HG03095 (cell line): ENCODE measurements around the gene CXCL9.
"Not testable (repeated sequence)": the region's sequence is repeated elsewhere in the genome, so short reads cannot be mapped to it uniquely, and the experiment has no call there.

Experiments used
- ATAC-seq: cut with Tn5 transposase; IDR thresholded peaks from one replicate; pipeline ENCODE4 v1.9.1; 2021; ENCODE audit warnings: moderate library complexity; ENCODE audit not compliant: unreplicated experiment

The CXCL9 gene

GRCh38 chr4:76007089-76007862 is at the start of gene CXCL9:
CXCL9 (minus strand) TSS chr4:76007509; CDS start chr4:76007449, 60 bp downstream.
- ATAC-seq = no peak

GRCh38 chr4:76055421-76055820 is 48.1 kb upstream of the CXCL9 start:
- no peak for ATAC-seq

- ATAC-seq = peak; percentile 97
These were observed 47.7 kb upstream of the CXCL9 start for GRCh38 chr4:76055016-76055415.

GRCh38 chr4:76053730-76054129 is 46.4 kb upstream of the CXCL9 start:
- ATAC-seq = no peak

- ATAC-seq = not testable (repeated sequence)
These were observed 43.3 kb upstream of the CXCL9 start for GRCh38 chr4:76050560-76051050.

GRCh38 chr4:76049860-76050416 is 42.6 kb upstream of the CXCL9 start:
- not testable (repeated sequence) for ATAC-seq

- ATAC-seq = not testable (repeated sequence)
These were observed 37.4 kb upstream of the CXCL9 start for GRCh38 chr4:76044686-76045085.

- ATAC-seq = not testable (repeated sequence)
These were observed 36.0 kb upstream of the CXCL9 start for GRCh38 chr4:76043306-76043705.

- not testable (repeated sequence) for ATAC-seq
These were observed 35.1 kb upstream of the CXCL9 start for GRCh38 chr4:76042241-76042998.

GRCh38 chr4:76036855-76037254 is 29.5 kb upstream of the CXCL9 start:
- ATAC-seq = no peak

- ATAC-seq = no peak
These were observed 28.6 kb upstream of the CXCL9 start, which contains the start of gene CXCL11 for GRCh38 chr4:76035799-76036380. CXCL11 (minus strand) TSS chr4:76036070; CDS start chr4:76035987, 83 bp downstream.

GRCh38 chr4:76035141-76035540 is 27.8 kb upstream of the CXCL9 start:
- no peak for ATAC-seq

- ATAC-seq = no peak
These were observed 22.0 kb upstream of the CXCL9 start for GRCh38 chr4:76029300-76029699.

- no peak for ATAC-seq
These were observed 21.0 kb upstream of the CXCL9 start for GRCh38 chr4:76028350-76028765.

GRCh38 chr4:76024065-76024464 is 16.8 kb upstream of the CXCL9 start:
- no peak for ATAC-seq

- ATAC-seq = no peak
These were observed 16.1 kb upstream of the CXCL9 start, which contains the start of gene CXCL10 for GRCh38 chr4:76023389-76023788. CXCL10 (minus strand) TSS chr4:76023497; CDS start chr4:76023431, 66 bp downstream.

GRCh38 chr4:76022677-76023076 is 15.4 kb upstream of the CXCL9 start:
- ATAC-seq = no peak

GRCh38 chr4:76022031-76022430 is 14.7 kb upstream of the CXCL9 start:
- ATAC-seq = no peak

GRCh38 chr4:76017056-76017686 is 9.9 kb upstream of the CXCL9 start:
- ATAC-seq = no peak

GRCh38 chr4:76016393-76016792 is 9.1 kb upstream of the CXCL9 start:
- ATAC-seq = peak; percentile 52
